Stimulated activated CD8-positive, alpha-beta memory T cell treated with anti-CD3 and anti-CD28 coated beads, Interleukin-7, amount 100 ng/mL, for 4 hours (primary cell): ENCODE measurements around the gene PPFIBP2.

Experiments used
- DNase-seq, 2 donors: peaks; one replicate each; pipeline ENCODE4 v3.0.0-alpha.2; 2020; ENCODE audit warnings: low read depth in 2 of 2

PPFIBP2 gene

GRCh38 chr11:7513234-7514098 lies at the start of gene PPFIBP2:
Gene PPFIBP2, plus strand, starts transcription at chr11:7513999. Its CDS starts 35,477 bp downstream, at chr11:7549476.
- DNase-seq: peak; percentile 59 to 78

GRCh38 chr11:7467652-7468051 lies 46.1 kb upstream of the PPFIBP2 start:
- DNase-seq: no peak

- no peak for DNase-seq
These were observed 44.4 kb upstream of the PPFIBP2 start for GRCh38 chr11:7469351-7469865.

GRCh38 chr11:7471071-7471470 lies 42.7 kb upstream of the PPFIBP2 start:
- DNase-seq: no peak

- no peak for DNase-seq
These were observed 40.1 kb upstream of the PPFIBP2 start for GRCh38 chr11:7473717-7474116.

- no peak for DNase-seq
These were observed 33.7 kb upstream of the PPFIBP2 start for GRCh38 chr11:7480113-7480512.

- no peak for DNase-seq
These were observed 29.7 kb upstream of the PPFIBP2 start for GRCh38 chr11:7484131-7484530.

- DNase-seq: no peak
These were observed 29.2 kb upstream of the PPFIBP2 start for GRCh38 chr11:7484645-7485044.

GRCh38 chr11:7485186-7486097 lies 28.4 kb upstream of the PPFIBP2 start, which contains the start of gene OLFML1:
Gene OLFML1, plus strand, starts transcription at chr11:7485506. Its CDS starts 370 bp downstream, at chr11:7485876.
- no peak for DNase-seq

- DNase-seq: no peak
These were observed 27.6 kb upstream of the PPFIBP2 start for GRCh38 chr11:7486098-7486780.

- no peak for DNase-seq
These were observed 27.0 kb upstream of the PPFIBP2 start for GRCh38 chr11:7486781-7487140.

- DNase-seq: no peak
These were observed 26.4 kb upstream of the PPFIBP2 start for GRCh38 chr11:7487360-7487759.

GRCh38 chr11:7488681-7489080 lies 25.1 kb upstream of the PPFIBP2 start:
- DNase-seq: no peak

- no peak for DNase-seq
These were observed 24.4 kb upstream of the PPFIBP2 start for GRCh38 chr11:7489376-7489775.

- DNase-seq: no peak
These were observed 23.7 kb upstream of the PPFIBP2 start for GRCh38 chr11:7490054-7490453.

GRCh38 chr11:7490535-7490934 lies 23.3 kb upstream of the PPFIBP2 start:
- no peak for DNase-seq

GRCh38 chr11:7492253-7492652 lies 21.5 kb upstream of the PPFIBP2 start:
- no peak for DNase-seq

GRCh38 chr11:7493670-7494069 lies 20.1 kb upstream of the PPFIBP2 start:
- DNase-seq: no peak

GRCh38 chr11:7494086-7494745 lies 19.6 kb upstream of the PPFIBP2 start:
- no peak for DNase-seq

GRCh38 chr11:7495882-7496551 lies 17.8 kb upstream of the PPFIBP2 start:
- DNase-seq: no peak

GRCh38 chr11:7498193-7498592 lies 15.6 kb upstream of the PPFIBP2 start:
- no peak for DNase-seq
